Spleen (tissue), 7 donors: ENCODE results near the gene HSPA12B.

Experiments
- CTCF ChIP-seq, 11 experiments: fragments of 200-600 bp in 7 of 11; fragments of 450-650 bp in 4 of 11; sonication (generic) in 4 of 11; IDR thresholded peaks in 8 of 11; conservative IDR thresholded peaks in 3 of 11; 1 replicate in 7 of 11; 2 replicates in 4 of 11; pipeline versions ENCODE4 v1.4.0 to v1.8.0; 2016 to 2021; ENCODE audit warnings: antibody characterized with exemption in 11 of 11, inconsistent platforms in 4 of 11, mild to moderate bottlenecking in 1 of 11
- POLR2A ChIP-seq, 3 donors: fragments of 450-650 bp; IDR thresholded peaks; one replicate each; pipeline ENCODE4 v1.5.1; 2017; ENCODE audit warnings: antibody characterized with exemption in 3 of 3, mild to moderate bottlenecking in 1 of 3
- POLR2AphosphoS5 ChIP-seq, 3 donors: sonication (generic); formaldehyde crosslinking; IDR thresholded peaks; one replicate each; pipeline ENCODE4 v1.5.1; 2017; ENCODE audit warnings: antibody characterized with exemption in 3 of 3
- donor health status: DM: no; HTN: no; CAD: no; lungs with moderate emphysema.
- donor health status: DM: no; HTN: no; CAD: no.
- donor health status: DM: no; HTN: no; CAD: no.

GRCh38 chr20:3714092-3714491, 18.4 kb upstream of the HSPA12B start:
- TF ChIP-seq POLR2A (IDR thresholded peaks at IDR 0.05) (no peak), CTCF (IDR thresholded peaks at IDR 0.05 in 8 of 11, conservative IDR thresholded peaks at IDR 0.05 in 3 of 11) (no peak), POLR2AphosphoS5 (IDR thresholded peaks at IDR 0.05) (peak in 1 of 3 donors; percentile 36)
